ENCODE measurements around the gene SUFU.

Gene SUFU

GRCh38 chr10:102682981-102683380, 179.2 kb downstream of the SUFU start:
- Mint-ChIP-seq H3K9me3 (no peaks in the 10 kb centered on the region), H3K4me1 (peaks cover 35% of the 10 kb centered on the region), H3K27ac (peak overlapping the region; percentile 46 to 72 (median 53)), H3K4me3 (no peak overlapping the region), H3K36me3 (ENCODE audit: low read depth) (peaks cover 49% of the 10 kb centered on the region), H3K27me3 (ENCODE audit: low read depth) (no peaks in the 10 kb centered on the region)
- TF ChIP-seq CTCF (IDR thresholded peaks at IDR 0.05; ENCODE audit: unreplicated experiment in 3 of 3): no peak

Data from nephron (organoid).